ENCODE measurements around the gene SAMD10. TPM values are rescaled to one million over a fixed set of nuclear protein-coding genes. Genes with fewer than 3 reads are reported as not detected.

SAMD10 gene
- total and polyA plus RNA-seq, 8 donors = 1.3 to 7.3 (median 3.6) TPM

GRCh38 chr20:63968136-63968927, 11.1 kb downstream of the SAMD10 start:
- 79 to 83% methylated on average over 14 of the region's 14 CpGs for WGBS, 2 donors
- intact Hi-C loops (cut with DNase I) = loop anchor here in 1 of 3 donors (10.0 kb wide), 1 partner anchor 424 kb away; the partner anchor contains the start of gene SRMS
- DNase-seq = peak in 5 of 6 donors; percentile 13 to 66 (median 35)
- Histone ChIP-seq H3K27me3 (no peaks in the 10 kb centered on the region), H3K4me1 (peaks cover 0 to 7% (median 0%) of the 10 kb centered on the region in 3 donors), H3K27ac (no peak overlapping the region), H3K36me3 (peaks cover 0 to 10% (median 3%) of the 10 kb centered on the region in 3 donors), H3K4me3 (peak overlapping the region in 3 of 4 donors; percentile 49 to 67 (median 67)), H3K9me3 (no peaks in the 10 kb centered on the region)
- ATAC-seq = no peak
- no peak for TF ChIP-seq CTCF (IDR thresholded peaks at IDR 0.05)
- no peak for FAIRE-seq

DNA sequence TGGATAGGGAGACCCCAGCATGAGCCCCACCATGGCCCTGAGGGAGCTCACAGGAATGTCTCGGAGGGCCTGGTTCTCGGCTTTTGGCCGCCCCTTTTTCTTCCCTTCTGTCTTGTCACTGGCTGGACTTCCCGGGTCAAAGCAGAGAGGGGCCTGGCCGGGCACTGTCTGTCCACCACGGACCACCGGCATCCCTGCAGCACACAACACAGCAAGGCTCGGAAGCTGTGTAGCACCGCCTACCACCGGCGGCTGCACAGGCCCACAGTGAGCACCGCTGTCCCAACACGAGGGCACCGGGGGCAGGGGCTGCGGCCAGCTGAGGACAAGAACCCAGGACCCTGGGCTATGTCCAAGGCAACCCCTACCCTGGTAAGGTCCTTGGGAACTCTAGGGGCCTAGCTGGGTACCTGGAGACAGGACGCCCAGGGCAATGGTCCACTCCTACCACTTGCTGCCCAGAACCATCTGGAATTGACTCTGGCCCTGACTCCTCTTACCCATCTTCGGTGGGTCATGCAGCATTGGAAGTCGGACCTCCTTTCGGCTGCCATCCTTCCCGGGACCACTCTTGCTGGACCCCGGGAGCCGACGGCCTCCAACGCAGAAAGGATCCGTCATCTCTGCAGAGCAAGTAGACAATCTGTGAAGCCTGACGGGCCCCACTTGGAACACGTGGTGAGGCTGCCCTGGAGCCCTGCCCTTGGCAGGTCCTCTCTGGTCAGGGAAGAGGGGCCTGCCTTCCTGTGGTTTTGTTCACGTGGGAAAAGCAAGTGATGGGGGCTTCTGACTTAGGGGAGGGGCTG, 11.9 kb downstream of the SAMD10 start:
- H3K36me3 ChIP-seq = peaks cover 0 to 17% (median 5%) of the 10 kb centered on the region in 3 donors
- ATAC-seq = no peak
- H3K27me3 ChIP-seq = no peaks in the 10 kb centered on the region
- peaks cover 0 to 7% (median 0%) of the 10 kb centered on the region in 3 donors for H3K4me1 ChIP-seq
- peak in 2 of 6 donors; percentile 30 to 74 for DNase-seq
- H3K9me3 ChIP-seq = no peaks in the 10 kb centered on the region
- no peak for FAIRE-seq
- H3K27ac ChIP-seq = no peak overlapping the region
- no peak overlapping the region for H3K4me3 ChIP-seq
- intact Hi-C loops (cut with DNase I) = loop anchor here in 1 of 3 donors (10.0 kb wide), 1 partner anchor 423 kb away; the partner anchor contains the start of gene SRMS
- 91 to 95% methylated on average over 27 to 28 of the region's 28 CpGs for WGBS, 2 donors
- TF ChIP-seq CTCF (IDR thresholded peaks at IDR 0.05) = no peak

- DNase-seq (peak in 2 of 6 donors; percentile 38 to 63), FAIRE-seq (no peak), ATAC-seq (no peak)
- WGBS, 2 donors = 92 to 96% methylated on average over 13 of the region's 13 CpGs
- TF ChIP-seq CTCF (IDR thresholded peaks at IDR 0.05) = no peak
- intact Hi-C loops (cut with DNase I) = loop anchor here in 1 of 3 donors (10.0 kb wide), 1 partner anchor 422 kb away; the partner anchor contains the start of gene SRMS
- Histone ChIP-seq H3K27ac (no peak overlapping the region), H3K4me1 (peaks cover 0 to 7% (median 0%) of the 10 kb centered on the region in 3 donors), H3K36me3 (peaks cover 0 to 23% (median 11%) of the 10 kb centered on the region in 3 donors), H3K9me3 (no peaks in the 10 kb centered on the region), H3K27me3 (no peaks in the 10 kb centered on the region), H3K4me3 (no peak overlapping the region)
Measured at GRCh38 chr20:63966944-63967322, 12.5 kb downstream of the SAMD10 start.

- Histone ChIP-seq H3K9me3 (no peaks in the 10 kb centered on the region), H3K36me3 (peaks cover 0 to 29% (median 11%) of the 10 kb centered on the region in 3 donors), H3K27ac (no peak overlapping the region), H3K4me1 (peaks cover 0 to 7% (median 0%) of the 10 kb centered on the region in 3 donors), H3K27me3 (no peaks in the 10 kb centered on the region), H3K4me3 (no peak overlapping the region)
- intact Hi-C loops (cut with DNase I) = loop anchor here in 1 of 3 donors (10.0 kb wide), 1 partner anchor 422 kb away; the partner anchor contains the start of gene SRMS
- ATAC-seq = no peak
- peak in 2 of 6 donors; percentile 35 to 72 for DNase-seq
- no peak for TF ChIP-seq CTCF (IDR thresholded peaks at IDR 0.05)
- WGBS, 2 donors = 93 to 98% methylated on average over 27 of the region's 27 CpGs
- no peak for FAIRE-seq
Measured at GRCh38 chr20:63966172-63966943, 13.1 kb downstream of the SAMD10 start.
